ENCODE data around the gene TBX22. TPM values are rescaled to one million over a fixed set of nuclear protein-coding genes. Genes with fewer than 3 reads are reported as not detected.
"Not testable (repeated sequence)": the region's sequence is repeated elsewhere in the genome, so short reads cannot be mapped to it uniquely, and the experiment has no call there.

Gene TBX22
- total RNA-seq, 1 experiment from 2014 or later, result 0.55 TPM

DNA sequence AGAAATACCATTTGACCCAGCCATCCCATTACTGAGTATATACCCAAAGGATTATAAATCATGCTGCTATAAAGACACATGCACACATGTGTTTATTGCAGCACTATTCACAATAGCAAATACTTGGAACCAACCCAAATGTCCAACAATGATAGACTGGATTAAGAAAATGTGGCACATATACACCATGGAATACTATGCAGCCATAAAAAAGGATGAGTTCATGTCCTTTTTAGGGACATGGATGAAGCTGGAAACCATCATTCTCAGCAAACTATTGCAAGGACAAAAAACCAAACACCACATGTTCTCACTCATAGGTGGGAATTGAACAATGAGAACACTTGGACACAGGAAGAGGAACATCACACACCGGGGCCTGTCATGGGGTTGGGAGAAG lies 61.1 kb downstream of the TBX22 start:
- not testable (repeated sequence) for H2AFZ ChIP-seq (ENCODE audit: low read length); H2BK120ac ChIP-seq (ENCODE audit: low read depth, low read length, poor library complexity, severe bottlenecking); H3K27ac Mint-ChIP-seq; H3K27ac ChIP-seq (ENCODE audit: insufficient read length, low read depth, low read length); H3K23ac ChIP-seq (ENCODE audit: insufficient read length, low read depth, low read length); H2BK20ac ChIP-seq (ENCODE audit: low read depth, low read length, poor library complexity, severe bottlenecking); H2BK12ac ChIP-seq (ENCODE audit: insufficient read length, low read depth, low read length); H3K27me3 ChIP-seq (ENCODE audit: insufficient read depth, low read length); H3K56ac ChIP-seq (ENCODE audit: insufficient read length, low read depth, low read length); H4K8ac ChIP-seq (replicated peaks; ENCODE audit: insufficient read length, low read depth, low read length); H2BK5ac ChIP-seq (ENCODE audit: insufficient read length, low read length); H3K4me1 Mint-ChIP-seq; H3K27me3 Mint-ChIP-seq (ENCODE audit: low read depth); DNase-seq; H3K9ac ChIP-seq (ENCODE audit: extremely low read depth, insufficient read length, low read length); H4K91ac ChIP-seq (ENCODE audit: insufficient read length, low read depth, low read length); H3K14ac ChIP-seq (ENCODE audit: insufficient read depth, low read length); H2AK5ac ChIP-seq (ENCODE audit: insufficient read length, low read length); H3K79me2 ChIP-seq (ENCODE audit: insufficient read depth, low read length); H3K79me1 ChIP-seq (ENCODE audit: insufficient read depth, low read depth, low read length, poor library complexity, severe bottlenecking); H4K20me1 ChIP-seq (ENCODE audit: control insufficient read depth, insufficient read depth, insufficient read length); H3K4ac ChIP-seq (ENCODE audit: low read depth, low read length); H2BK15ac ChIP-seq (ENCODE audit: low read depth, low read length); H3K4me2 ChIP-seq (ENCODE audit: insufficient read depth, insufficient read length, low read length); H3T11ph ChIP-seq (ENCODE audit: low read length); H3K18ac ChIP-seq (ENCODE audit: insufficient read length, low read depth, low read length); H3K4me1 ChIP-seq (ENCODE audit: insufficient read depth, low read length); H3K4me3 Mint-ChIP-seq; H4K5ac ChIP-seq (ENCODE audit: insufficient read length, low read depth, low read length); H3K23me2 ChIP-seq (ENCODE audit: insufficient read length, low read depth, low read length, poor library complexity, severe bottlenecking)
- Mint-ChIP-seq H3K36me3 (ENCODE audit: insufficient read depth in 1 of 3, low read depth in 3 of 3) (peaks cover 9 to 19% (median 11%) of the 10 kb centered on the region in 3 experiments; a peak in 6 of 7 replicates), H3K9me3 (peaks cover 81 to 85% of the 10 kb centered on the region in 2 experiments)
- H3K9me3 ChIP-seq (ENCODE audit: control insufficient read depth, low read depth, low read length), result peaks cover 20% of the 10 kb centered on the region
- WGBS (ENCODE audit: extremely low coverage, insufficient read length, low lambda C conversion rate), result no CpG with 5 or more reads among the region's 1 CpG
